Measurements from ENCODE around the gene ZNF302. TPM values are rescaled to one million over a fixed set of nuclear protein-coding genes. Genes with fewer than 3 reads are reported as not detected.
"Not testable (repeated sequence)": the region's sequence is repeated elsewhere in the genome, so short reads cannot be mapped to it uniquely, and the experiment has no call there.

The ZNF302 gene
- total RNA-seq, 1 donor from 2014 or later: 14.7 TPM

GRCh38 chr19:34662919-34663318 lies 14.6 kb upstream of the ZNF302 start:
- no peak for TF ChIP-seq CTCF (IDR thresholded peaks at IDR 0.05; ENCODE audit: insufficient read depth, low read length, poor library complexity, severe bottlenecking)
- H3K27me3 ChIP-seq (ENCODE audit: control insufficient read depth, insufficient read depth, low read length): no peaks in the 10 kb centered on the region
- DNase-seq (ENCODE audit: low read depth): no peak
- no peaks in the 10 kb centered on the region for H3K36me3 ChIP-seq (ENCODE audit: control insufficient read depth, insufficient read depth, low read length)
- H3K4me3 ChIP-seq (ENCODE audit: low read depth, low read length): no peak overlapping the region

GRCh38 chr19:34664168-34664567 lies 13.3 kb upstream of the ZNF302 start:
- H3K36me3 ChIP-seq (ENCODE audit: control insufficient read depth, insufficient read depth, low read length): no peaks in the 10 kb centered on the region
- H3K27me3 ChIP-seq (ENCODE audit: control insufficient read depth, insufficient read depth, low read length): no peaks in the 10 kb centered on the region
- H3K4me3 ChIP-seq (ENCODE audit: low read depth, low read length): no peak overlapping the region
- no peak for DNase-seq (ENCODE audit: low read depth)
- no peak for TF ChIP-seq CTCF (IDR thresholded peaks at IDR 0.05; ENCODE audit: insufficient read depth, low read length, poor library complexity, severe bottlenecking)

- H3K4me3 ChIP-seq (ENCODE audit: low read depth, low read length): no peak overlapping the region
- no peaks in the 10 kb centered on the region for H3K27me3 ChIP-seq (ENCODE audit: control insufficient read depth, insufficient read depth, low read length)
- no peaks in the 10 kb centered on the region for H3K36me3 ChIP-seq (ENCODE audit: control insufficient read depth, insufficient read depth, low read length)
- no peak for DNase-seq (ENCODE audit: low read depth)
- TF ChIP-seq CTCF (IDR thresholded peaks at IDR 0.05; ENCODE audit: insufficient read depth, low read length, poor library complexity, severe bottlenecking): no peak
Measured at GRCh38 chr19:34664870-34665269, 12.6 kb upstream of the ZNF302 start.

GRCh38 chr19:34665275-34665674 lies 12.2 kb upstream of the ZNF302 start:
- H3K4me3 ChIP-seq (ENCODE audit: low read depth, low read length); H3K27me3 ChIP-seq (ENCODE audit: control insufficient read depth, insufficient read depth, low read length); DNase-seq (ENCODE audit: low read depth); H3K36me3 ChIP-seq (ENCODE audit: control insufficient read depth, insufficient read depth, low read length): not testable (repeated sequence)

- no peak for TF ChIP-seq CTCF (IDR thresholded peaks at IDR 0.05; ENCODE audit: insufficient read depth, low read length, poor library complexity, severe bottlenecking)
- DNase-seq (ENCODE audit: low read depth): no peak
- Histone ChIP-seq H3K4me3 (ENCODE audit: low read depth, low read length) (no peak overlapping the region), H3K36me3 (ENCODE audit: control insufficient read depth, insufficient read depth, low read length) (no peaks in the 10 kb centered on the region), H3K27me3 (ENCODE audit: control insufficient read depth, insufficient read depth, low read length) (no peaks in the 10 kb centered on the region)
Measured at GRCh38 chr19:34666200-34666957, 11.1 kb upstream of the ZNF302 start.

- no peak for DNase-seq (ENCODE audit: low read depth)
- no peaks in the 10 kb centered on the region for H3K36me3 ChIP-seq (ENCODE audit: control insufficient read depth, insufficient read depth, low read length)
- TF ChIP-seq CTCF (IDR thresholded peaks at IDR 0.05; ENCODE audit: insufficient read depth, low read length, poor library complexity, severe bottlenecking): no peak
- no peaks in the 10 kb centered on the region for H3K27me3 ChIP-seq (ENCODE audit: control insufficient read depth, insufficient read depth, low read length)
- no peak overlapping the region for H3K4me3 ChIP-seq (ENCODE audit: low read depth, low read length)
Measured at GRCh38 chr19:34666958-34667265, 10.6 kb upstream of the ZNF302 start.
